ENCODE results near the gene RADIL.

The RADIL gene

DNA sequence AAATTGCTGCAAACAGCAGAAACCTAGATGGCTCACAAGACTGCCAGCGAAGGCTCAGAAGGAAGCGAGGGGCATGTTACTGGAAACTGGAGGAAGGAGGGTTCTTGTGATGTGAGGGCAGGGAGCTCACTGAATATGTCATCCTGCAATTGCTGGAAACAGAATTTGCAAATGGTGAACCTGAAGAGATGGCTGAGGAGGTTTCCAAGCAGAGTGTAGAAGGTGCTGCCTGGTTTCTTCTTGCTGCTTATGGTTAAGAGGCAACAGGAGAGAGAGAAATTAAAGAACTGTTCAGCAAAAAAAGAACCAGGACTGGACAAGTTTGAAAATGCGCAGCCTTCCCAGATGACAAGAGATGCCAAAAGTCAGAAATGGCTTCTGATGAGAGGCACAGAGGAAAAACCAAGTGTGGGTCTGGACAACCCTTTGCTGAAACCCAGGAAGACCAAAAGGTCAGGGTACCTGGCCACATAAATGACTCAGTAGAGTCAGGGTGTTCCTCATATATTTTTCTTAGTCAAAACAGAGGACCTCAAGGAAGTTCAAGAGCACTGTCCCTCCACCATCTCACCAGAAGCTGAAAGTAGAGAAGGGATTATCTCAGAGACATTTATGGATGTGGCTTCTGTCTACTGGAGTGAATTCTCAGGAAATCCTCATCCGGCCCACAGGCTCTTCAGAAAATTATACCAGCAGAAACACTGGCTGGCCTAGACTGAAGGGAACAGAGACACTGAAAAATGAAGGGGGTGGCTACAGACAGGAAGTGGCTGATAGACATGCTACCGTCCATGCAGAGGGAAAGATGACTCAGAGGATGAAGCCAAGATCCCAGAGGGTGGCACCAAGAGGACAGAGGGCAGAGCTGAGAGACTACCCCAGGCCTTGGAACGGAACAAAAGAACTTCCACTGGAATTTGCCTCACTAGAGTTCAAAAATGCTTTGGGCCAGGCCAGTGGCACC is 31.8 kb downstream of the RADIL start:
- DNase-seq (ENCODE audit: low spot score), result no peak

DNA sequence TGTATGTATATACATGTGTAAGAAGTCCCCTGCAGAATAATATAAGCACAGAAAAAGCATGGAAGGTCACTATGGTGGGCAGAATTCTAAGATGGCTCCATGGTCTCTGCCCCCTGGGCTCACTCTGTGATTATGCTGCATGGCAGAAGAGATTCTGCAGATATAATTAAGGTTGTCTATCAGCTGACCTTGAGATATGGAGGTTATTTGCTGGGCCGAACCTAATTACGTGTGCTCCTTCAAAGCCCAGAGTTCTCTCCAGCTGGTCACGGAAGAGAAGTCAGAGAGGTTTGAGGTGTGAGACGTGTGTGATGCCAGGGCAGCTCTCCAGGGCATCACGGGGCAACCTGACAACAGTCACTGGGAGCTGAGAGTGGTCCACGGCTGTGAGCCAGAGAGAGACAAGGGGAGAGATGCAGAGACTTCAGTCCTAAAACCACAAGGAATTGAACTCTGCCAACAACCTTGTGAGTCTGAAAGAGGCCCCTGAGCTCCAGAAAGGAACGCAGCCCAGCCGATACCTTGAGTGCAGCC is 33.2 kb downstream of the RADIL start:
- DNase-seq (ENCODE audit: low spot score), result no peak

DNA sequence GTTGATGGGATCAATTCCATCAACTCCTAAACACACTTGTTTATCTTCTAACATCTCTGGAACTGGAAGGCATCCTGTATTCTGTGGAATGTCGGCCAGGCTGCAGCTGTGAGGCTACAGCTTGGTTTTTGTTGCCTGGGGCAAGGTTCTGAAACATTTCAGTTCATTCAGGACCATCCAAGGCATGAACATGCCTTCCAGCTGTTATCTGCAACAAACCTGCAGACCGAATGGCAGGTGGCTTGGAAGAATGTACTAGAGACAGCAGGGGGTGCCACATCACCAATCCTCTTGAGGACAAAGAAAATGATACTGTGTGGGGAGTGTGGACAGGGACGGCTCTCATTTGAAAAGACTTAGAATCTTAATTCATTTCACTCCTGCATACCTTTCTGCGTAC is 34.1 kb downstream of the RADIL start:
- no peak for DNase-seq (ENCODE audit: low spot score)

DNA sequence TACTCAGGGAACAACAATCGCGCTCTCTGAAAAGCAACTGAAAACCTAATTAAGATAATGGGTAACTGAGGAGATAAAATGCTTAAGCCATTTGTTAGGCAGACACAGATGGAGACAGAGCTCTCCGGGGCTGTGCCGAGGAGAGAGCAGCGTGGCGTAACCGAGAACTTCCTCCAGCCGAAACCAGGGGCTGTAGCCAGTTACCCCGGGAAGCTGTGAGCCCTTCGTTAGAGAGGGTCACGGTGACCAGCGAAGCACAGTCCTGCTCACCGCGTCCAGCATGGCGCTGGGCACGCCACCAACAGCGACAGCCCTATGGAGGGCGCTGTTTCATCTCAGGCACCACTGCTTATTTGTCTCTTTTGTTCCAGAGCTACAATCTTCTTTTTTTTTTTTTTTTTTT is 37.8 kb downstream of the RADIL start:
- DNase-seq (ENCODE audit: low spot score), result no peak

DNA sequence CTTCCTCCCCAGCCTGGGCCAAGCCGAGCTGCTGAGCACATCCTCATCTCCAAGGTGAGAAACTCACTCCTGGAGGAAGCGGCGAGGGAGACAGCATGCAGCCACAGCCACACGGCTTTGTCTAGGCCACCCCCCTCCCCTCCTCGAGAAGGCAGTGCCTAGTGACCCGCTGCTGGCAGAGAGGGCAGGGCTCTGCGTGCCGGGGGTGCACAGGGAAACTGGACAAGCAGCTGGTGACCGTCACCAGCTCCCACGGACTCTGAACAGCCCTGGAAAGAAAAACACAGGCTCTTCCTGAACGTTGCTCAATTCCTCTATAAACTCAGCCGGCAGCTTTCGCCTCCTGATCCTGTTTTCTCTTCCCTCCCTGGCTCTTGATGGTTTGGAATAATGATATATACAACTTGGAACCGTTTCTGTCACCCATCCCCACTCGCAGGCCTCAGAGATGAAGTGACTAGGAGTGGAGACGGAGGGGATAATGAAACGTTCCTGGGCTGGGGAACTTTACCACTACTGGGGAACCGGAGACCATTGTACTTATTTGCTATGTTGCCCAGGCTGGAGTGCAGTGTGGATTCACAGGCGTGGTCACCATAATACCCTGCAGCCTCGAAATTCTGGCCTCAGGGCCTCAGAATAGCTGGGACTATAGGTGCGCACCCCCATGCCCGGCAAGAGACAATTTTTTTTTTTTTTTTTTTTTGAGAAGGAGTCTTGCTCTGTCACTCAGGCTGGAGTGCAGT is 41.0 kb downstream of the RADIL start:
- DNase-seq (ENCODE audit: low spot score), result no peak

DNA sequence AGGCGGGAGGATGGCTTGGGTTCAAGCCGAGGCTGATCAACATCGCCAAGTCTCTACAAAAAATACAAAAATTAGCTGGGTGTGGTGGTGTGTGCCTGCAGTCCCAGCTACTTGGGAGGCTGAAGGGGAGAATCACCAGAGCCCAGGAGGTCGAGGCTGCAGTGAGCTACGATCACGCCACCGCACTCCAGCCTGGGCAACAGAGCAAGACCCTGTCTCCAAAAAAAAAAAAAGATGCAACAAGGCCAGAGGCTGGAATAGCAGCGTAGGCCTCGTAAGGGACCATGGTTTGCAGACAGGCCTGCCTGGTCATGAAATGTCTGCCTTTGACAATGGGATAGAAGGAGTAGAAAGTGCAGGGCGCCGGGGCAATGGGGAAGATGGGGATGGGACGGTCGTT is 41.7 kb downstream of the RADIL start:
- DNase-seq (ENCODE audit: low spot score), result no peak

DNA sequence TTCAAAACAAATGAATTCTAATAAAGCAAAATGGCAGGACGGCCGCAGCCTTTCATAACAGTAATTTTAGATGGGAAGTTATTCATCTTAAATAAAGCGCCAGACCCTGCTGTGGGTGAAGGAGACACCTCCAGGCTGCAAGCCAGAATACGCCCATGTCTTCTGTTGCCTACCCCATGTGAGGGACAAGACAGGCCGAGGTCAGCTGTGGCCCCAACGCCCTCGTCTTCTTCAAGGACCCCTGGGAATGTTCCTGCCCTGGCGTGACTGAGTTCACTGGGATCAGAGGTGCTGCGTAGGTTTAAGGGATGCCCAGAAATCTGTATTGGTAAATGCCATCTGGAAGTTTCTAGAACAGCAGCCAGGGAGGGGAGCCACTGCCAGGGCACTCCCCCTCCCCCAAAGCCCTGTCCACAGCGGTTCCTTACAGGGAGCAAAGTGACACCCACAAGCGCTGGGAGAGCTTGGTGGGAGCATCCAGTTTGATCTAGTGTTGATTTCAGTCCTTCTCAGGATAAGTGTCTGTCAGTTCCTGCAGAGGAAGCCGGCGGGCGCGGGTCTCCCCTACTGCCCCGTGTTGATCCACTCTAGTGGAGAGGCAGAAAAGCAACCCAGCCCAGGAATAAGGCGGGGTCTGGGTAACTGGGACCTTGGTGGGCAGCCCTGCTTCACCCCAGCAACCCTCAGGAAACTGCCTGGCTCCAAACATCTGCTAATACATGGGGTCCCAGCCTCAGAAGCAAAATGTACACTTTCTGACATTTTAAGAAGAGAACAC is 42.3 kb downstream of the RADIL start:
- DNase-seq (ENCODE audit: low spot score), result no peak

DNA sequence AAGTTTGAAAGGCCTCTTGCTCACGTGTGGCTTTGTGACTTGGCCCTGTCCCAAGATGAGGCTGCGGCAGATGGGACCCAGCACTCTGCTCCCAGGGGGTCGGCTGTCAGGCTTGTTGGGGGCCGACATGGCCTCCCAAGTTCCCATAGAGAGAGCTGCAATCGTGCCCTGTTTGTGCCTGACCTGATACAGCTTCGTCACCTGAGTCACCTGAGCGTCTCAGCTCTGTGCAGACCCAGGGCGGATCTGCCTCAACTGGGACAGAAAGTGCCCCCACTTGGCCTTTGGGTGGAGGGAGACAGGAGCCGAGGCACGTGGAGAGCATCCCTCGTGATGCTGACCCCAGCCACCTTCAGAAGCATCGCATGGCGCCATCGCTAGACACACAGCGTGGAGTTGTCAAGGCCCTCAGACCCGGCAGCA is 43.4 kb downstream of the RADIL start:
- no peak for DNase-seq (ENCODE audit: low spot score)

DNA sequence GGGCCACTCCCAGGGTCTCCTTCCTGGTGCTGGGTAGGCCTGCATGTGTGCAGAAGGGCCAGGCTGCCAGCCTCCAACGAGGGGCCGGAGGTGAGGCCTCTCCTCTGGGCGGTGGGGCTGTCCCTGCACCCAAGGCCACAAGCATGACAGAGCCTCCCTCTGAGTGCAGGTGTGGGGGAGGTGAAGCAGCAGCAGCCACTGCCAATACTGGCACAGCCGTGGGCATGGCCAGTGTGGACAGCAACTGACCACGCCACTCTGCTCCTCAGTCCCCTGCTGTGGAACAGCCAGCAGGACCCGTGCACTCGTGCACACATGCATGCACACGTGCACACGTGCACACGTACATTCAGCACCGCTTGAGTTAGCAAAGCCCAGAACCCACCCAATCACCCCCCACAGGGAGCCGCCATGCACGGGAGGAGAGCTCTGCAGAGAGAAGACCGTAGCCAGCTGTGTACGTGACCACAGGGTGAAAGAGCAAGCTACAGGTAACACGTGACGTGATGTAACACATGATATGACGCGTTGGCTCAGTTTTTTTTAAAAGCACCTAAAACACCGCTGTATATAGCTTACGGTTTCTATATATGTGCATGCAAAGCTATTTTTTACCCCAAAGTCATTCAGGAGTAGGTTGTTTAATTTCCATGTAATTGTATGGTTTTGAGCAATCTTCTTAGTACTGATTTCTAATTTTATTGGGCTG is 44.7 kb downstream of the RADIL start:
- no peak for DNase-seq (ENCODE audit: low spot score)

DNA sequence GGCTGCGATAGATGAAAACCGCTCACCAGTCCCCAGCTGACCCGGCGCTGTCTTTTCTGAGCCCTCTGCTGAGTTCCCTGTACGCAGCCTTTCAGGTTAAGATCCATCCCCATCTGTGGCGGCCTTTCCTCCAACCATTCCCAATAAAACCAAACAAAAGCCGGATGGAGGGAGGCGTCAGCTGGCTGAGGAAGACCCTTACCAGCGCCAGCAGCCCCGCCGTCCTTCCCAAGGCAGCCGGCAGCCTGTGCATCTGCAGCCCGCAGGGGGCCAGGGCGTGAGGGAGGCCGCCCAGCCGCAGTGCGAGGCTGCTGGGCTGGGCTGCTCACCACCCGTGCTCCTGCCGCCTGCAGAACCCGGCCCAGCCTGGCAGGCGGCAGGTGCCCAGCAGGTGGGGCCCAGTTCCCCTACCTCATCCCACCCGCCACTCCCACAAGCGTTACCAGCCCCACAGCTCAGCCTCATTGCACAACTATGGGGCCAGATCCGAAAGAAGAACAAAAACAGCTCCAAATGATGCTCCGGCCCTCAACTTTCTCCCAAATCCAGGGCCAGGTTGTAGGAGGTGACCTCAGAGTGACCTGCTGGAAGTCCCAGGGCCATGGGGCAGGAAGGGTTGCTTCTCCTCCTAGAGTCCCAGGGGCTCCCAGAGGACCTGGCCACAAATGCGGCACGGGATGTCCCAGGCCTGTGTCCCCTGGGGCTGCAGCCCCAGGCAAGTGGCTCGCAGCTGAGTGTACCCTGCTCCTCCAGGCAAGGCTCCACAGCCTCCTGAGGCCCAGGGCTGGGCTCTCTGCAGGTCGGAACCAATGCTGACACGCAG is 45.5 kb downstream of the RADIL start:
- DNase-seq (ENCODE audit: low spot score), result no peak

DNA sequence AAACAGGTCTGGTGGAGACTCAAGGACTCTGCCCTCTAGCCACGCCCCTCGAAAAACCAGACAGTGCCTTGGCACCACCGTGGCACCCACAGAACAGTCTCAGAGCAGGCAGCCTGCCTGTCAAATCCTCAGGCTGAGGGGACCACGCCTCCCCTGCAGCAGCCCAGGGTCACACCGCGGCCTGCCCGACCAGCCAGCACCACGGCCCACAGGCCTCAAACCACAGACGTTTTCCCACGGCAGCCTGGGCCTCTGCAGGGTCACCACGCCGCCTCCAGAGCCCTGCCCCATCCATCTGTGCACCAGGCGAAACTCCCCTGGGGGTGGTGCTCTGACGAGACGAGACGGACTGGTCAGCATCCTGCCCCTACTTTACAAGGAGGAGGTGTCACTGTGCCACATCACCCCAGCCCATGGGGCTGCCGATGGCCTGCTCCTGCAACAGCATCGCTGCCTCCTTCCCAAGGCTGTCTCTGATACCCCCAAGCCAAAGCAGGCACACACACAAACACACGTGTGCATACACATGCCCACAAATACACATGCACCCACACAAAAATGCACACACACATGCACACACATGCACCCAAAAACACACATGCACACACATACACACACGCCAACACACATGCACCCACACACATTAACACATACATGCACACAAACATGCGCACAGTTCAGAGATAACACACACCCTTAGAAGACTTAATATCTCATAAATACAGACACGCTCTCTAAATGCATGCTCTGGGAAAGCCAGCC is 46.3 kb downstream of the RADIL start:
- no peak for DNase-seq (ENCODE audit: low spot score)

DNA sequence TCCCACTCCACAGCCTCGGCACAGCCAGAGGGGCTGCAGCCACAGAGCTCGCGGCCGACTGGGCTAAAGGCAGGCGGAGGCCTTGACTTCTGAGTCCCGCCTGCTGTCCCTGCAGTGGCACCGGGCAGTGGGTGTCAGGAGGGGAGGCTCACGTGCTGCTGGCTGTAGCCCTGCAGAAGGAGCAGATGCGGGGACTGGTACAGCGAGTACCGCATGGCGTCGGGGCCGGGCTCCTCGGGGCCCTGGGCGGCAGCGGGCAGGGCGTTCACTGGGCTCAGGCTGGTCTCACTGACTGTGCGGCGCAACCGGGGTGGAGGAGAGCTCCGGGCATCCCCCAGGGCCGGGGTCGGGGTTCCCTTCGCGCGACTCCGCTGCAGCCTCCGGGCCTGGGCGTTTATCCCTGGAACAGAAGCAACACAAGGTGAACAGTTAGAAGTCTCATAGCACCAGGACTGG is 47.3 kb downstream of the RADIL start:
- no peak for DNase-seq (ENCODE audit: low spot score)

DNA sequence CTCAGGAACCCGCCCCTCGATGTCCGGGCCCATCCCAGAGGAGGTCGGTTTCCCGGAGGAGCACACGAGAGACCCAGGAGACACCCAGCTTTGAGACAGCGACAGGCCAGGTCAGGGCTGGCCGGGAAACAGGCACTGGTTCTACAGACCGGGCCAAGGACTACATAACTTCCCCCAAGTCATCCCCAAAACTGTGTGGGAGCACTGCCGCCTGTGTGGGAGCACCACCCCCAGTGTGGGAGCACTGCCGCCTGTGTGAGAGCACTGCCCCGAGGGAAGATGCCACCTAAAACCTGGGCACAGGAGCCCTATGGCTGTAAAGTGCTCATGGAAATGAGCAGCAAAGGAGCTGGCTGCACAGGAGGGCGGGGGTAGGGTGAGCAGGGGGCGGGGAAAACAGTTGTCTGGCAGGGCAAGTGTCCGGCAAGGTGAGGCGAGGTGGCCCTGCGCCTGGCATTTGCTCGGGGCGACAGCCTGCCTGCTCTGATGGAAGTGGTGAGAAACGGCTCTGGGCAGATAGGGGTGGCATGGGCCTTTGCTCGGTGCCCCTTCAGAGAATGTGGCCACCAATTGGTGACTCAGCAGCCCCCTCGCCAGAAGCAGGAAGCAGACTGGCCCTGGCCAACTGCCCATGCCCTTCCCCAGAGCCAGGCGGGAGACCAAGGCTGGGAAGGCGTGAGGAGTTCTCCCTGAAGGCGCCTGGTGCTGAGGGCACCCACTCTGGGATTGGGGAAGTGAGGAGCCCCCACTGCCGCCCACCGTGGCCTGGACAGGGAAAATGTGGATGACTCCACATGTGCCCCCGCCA is 47.9 kb downstream of the RADIL start:
- no peak for DNase-seq (ENCODE audit: low spot score)

DNA sequence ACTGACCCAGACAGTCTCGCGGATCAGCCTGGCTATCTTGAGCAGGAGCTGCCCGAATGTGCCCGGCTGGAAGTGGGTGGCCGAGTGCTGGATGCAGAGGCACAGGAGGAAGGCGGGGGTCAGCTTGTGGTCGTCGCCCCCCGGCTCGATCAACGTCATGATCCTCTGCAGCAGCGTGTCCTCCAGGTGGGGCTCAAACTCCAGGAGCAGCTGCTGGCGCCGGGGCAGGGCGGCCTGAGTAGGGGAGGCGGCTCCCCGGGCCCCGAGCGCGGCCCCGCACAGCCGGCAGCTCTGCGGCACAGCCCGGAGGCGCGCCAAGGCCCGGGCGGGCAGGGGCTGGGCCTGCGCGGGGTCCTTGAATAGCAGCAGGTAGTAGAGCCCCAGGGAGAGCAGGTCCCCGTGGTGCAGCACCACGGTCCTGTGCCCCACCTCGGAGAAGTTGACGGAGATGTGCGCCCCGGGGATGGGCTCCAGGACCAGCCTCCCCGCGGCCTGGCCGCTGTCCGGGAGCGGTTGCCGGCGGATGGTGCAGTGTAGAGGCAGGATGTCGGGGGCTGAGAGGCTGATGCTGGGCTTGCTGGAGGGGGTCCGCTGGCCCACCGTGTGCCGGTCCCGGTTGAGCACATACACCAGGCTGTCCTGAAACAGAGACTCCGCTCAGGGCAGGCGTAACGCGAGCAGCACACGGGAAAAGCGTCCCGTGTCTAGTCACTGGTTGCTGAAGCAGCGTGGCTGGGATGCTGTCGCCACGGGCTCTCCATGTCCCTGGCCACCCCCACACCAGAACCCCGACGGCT is 48.7 kb downstream of the RADIL start:
- no peak for DNase-seq (ENCODE audit: low spot score)

DNA sequence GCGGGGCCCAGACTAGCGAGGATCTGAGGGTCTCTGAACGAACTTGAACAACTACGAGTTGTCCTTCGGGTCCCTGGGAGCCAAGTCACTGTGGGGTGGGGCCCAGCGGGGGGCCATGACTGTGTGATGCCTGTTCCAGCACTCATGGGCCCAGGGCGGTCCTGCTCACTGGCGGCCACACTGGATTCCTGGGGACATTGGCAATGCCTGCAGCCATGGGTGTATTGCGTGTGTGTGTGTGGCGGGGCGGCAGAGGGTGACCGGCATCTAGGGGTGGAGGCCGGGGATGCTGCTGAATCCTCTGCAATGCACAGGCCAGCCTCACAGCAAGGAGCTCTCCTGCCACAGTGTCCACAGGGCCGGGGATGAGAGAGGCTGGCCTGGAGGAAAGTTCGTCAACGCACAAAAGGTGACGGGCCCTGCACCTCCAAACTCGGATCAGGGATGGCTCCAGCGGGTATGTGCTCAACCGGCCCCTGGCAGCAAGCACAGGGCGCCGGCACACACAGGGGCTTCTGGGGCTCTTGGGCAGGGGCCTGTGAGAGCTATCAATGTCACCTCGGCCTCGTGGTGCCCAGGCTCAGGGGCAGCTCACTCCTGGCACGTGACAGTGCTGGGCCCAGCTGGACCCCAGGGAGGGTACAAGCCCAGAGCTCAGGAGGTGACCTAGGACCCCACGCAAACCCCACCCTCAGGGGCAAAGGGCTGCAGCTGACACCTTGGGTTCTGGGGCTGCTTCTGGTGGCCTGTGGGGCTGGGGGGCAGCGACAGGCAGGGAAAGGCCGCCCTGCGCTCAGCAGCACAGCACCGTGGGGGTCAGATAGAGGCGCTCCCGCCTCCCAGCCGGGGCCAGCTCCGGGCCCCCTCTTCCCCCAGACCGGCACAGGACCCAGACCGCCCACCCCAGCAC is 49.6 kb downstream of the RADIL start:
- no peak for DNase-seq (ENCODE audit: low spot score)

DNA sequence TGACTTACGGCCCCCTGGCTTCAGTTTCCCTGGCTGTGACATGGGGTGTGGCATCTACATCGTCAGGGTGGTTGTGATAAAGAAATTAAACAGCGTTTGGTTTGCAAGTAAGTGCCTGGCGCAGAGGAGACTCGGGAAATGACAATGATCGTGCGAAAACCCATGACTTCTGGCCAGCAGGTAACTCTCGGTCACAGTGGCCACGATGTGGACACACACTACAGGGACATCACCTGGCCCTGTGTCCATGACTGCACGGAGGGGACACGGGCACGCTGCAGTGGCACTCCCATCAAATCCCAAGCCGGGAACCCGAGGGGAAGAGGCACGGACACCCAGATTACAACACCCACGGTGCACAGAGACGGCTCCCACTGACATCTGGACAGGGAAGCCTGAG is 50.3 kb downstream of the RADIL start:
- no peak for DNase-seq (ENCODE audit: low spot score)

DNA sequence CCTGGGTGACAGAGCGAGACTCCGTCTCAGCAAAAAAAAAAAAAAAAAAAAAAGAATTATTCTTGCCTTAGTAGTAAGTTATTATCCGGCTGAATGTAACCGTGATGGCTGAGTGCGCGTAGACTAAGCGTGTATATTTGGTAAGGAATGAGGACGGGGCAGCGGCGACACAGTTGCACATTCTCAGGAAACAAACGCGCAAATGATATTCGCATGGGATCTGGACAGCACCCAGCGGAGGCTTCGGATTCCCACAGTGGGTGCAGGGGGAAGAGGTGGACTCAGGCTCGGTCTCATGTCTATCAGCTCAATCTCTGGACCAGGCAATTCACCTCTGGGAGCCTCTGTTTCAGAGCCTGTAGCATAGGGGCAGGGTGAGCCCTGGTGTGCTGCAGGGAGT is 50.8 kb downstream of the RADIL start:
- no peak for DNase-seq (ENCODE audit: low spot score)

Data from hematopoietic multipotent progenitor cell treated with erythropoietin and hydrocortisone succinate and interleukin-3 and kit ligand, for 15 days (in vitro differentiated cells).